Epithelial cell of alveolus of lung (primary cell): ENCODE data around the gene FAM174C. TPM values are rescaled to one million over a fixed set of nuclear protein-coding genes. Genes with fewer than 3 reads are reported as not detected.

Source experiments
- total RNA-seq: library from RNA; depleted of rRNA; stranded (reverse); fragments of >200 nt; gene quantifications from 2 replicates; pipeline ENCODE4 v1.2.1, GENCODE V29; 2015

The FAM174C gene
- total RNA-seq, result 57.6 and 62.4 TPM in 2 replicates

GRCh38 chr19:1275260-1275975, at the start of gene FAM174C:
Gene FAM174C (plus strand): TSS chr19:1275530. CDS start chr19:1275550, 20 bp downstream.

GRCh38 chr19:1237754-1238368, 37.5 kb upstream of the FAM174C start, which contains the start of gene CBARP:
Gene CBARP (minus strand): TSS chr19:1238005. CDS start chr19:1236100, 1,905 bp downstream.

GRCh38 chr19:1241417-1242095, 33.8 kb upstream of the FAM174C start, which contains the start of gene ATP5F1D:
Gene ATP5F1D (plus strand): TSS chr19:1241751. CDS start chr19:1241851, 100 bp downstream.

GRCh38 chr19:1248139-1248785, 27.1 kb upstream of the FAM174C start, which contains the start of gene MIDN:
Gene MIDN (plus strand): TSS chr19:1248583. CDS start chr19:1250297, 1,714 bp downstream.

GRCh38 chr19:1269065-1269477, 6.3 kb upstream of the FAM174C start, which contains the start of gene CIRBP:
Gene CIRBP (plus strand): TSS chr19:1269332. CDS start chr19:1270934, 1,602 bp downstream.

GRCh38 chr19:1285737-1286360, 10.5 kb downstream of the FAM174C start, which contains the start of gene EFNA2:
Gene EFNA2 (plus strand): TSS chr19:1285873. CDS start chr19:1286169, 296 bp downstream.

Other genes starting within 250 kb of the FAM174C start
- 265 and 382 TPM in 2 replicates for gene CNN2, start 248.9 kb upstream of the FAM174C start, total RNA-seq
- gene ABCA7, start 235.4 kb upstream of the FAM174C start, total RNA-seq, result 1.9 and 3.3 TPM in 2 replicates
- 3.4 and 4.5 TPM in 2 replicates for gene ARHGAP45, start 208.4 kb upstream of the FAM174C start, total RNA-seq
- 207 and 220 TPM in 2 replicates for gene POLR2E, start 180.2 kb upstream of the FAM174C start, total RNA-seq
- 357 and 567 TPM in 2 replicates for gene GPX4, start 171.5 kb upstream of the FAM174C start, total RNA-seq
- gene SBNO2, start 101.3 kb upstream of the FAM174C start, total RNA-seq, result 33.7 and 63.0 TPM in 2 replicates
- gene STK11, start 69.8 kb upstream of the FAM174C start, total RNA-seq, result 63.7 and 77.8 TPM in 2 replicates
- gene CBARP, start 37.5 kb upstream of the FAM174C start, total RNA-seq, result 1.9 and 4.5 TPM in 2 replicates
- gene ATP5F1D, start 33.8 kb upstream of the FAM174C start, total RNA-seq, result 85.8 and 140 TPM in 2 replicates
- gene MIDN, start 26.9 kb upstream of the FAM174C start, total RNA-seq, result 25.0 and 75.9 TPM in 2 replicates
- 239 and 297 TPM in 2 replicates for gene CIRBP, start 6.2 kb upstream of the FAM174C start, total RNA-seq
- gene EFNA2, start 10.3 kb downstream of the FAM174C start, total RNA-seq, result not detected in 2 replicates
- gene NDUFS7, start 108.4 kb downstream of the FAM174C start, total RNA-seq, result 129 and 170 TPM in 2 replicates
- 62.0 and 67.4 TPM in 2 replicates for gene GAMT, start 126.0 kb downstream of the FAM174C start, total RNA-seq
- gene DAZAP1, start 132.1 kb downstream of the FAM174C start, total RNA-seq, result 55.4 and 72.5 TPM in 2 replicates
- 2,162 and 4,639 TPM in 2 replicates for gene RPS15, start 162.9 kb downstream of the FAM174C start, total RNA-seq
- gene APC2, start 174.6 kb downstream of the FAM174C start, total RNA-seq, result under 0.01 and 0.16 TPM in 2 replicates
- 36.5 and 39.2 TPM in 2 replicates for gene C19orf25, start 203.7 kb downstream of the FAM174C start, total RNA-seq
- gene PCSK4, start 214.8 kb downstream of the FAM174C start, total RNA-seq, result 0.52 and 2.9 TPM in 2 replicates
- 2.7 and 2.8 TPM in 2 replicates for gene REEP6, start 215.7 kb downstream of the FAM174C start, total RNA-seq
- gene ADAMTSL5, start 237.5 kb downstream of the FAM174C start, total RNA-seq, result 5.0 and 15.2 TPM in 2 replicates
- not detected in 2 replicates for gene PLK5, start 248.5 kb downstream of the FAM174C start, total RNA-seq